ENCODE measurements around the gene RPRD2. TPM values are rescaled to one million over a fixed set of nuclear protein-coding genes. Genes with fewer than 3 reads are reported as not detected.

Gene RPRD2
- total RNA-seq, 1 donor from 2014 or later: 29.6 TPM

GRCh38 chr1:150487763-150488115, 123.8 kb downstream of the RPRD2 start:
- no peak overlapping the region for H3K27ac Mint-ChIP-seq (ENCODE audit: unreplicated experiment)
- peak overlapping the region; percentile 95 for H3K4me3 Mint-ChIP-seq (ENCODE audit: unreplicated experiment)
- H3K27me3 Mint-ChIP-seq (ENCODE audit: unreplicated experiment): no peaks in the 10 kb centered on the region
- no peak for TF ChIP-seq CTCF (IDR thresholded peaks at IDR 0.05; ENCODE audit: unreplicated experiment)
- H3K9me3 Mint-ChIP-seq (ENCODE audit: unreplicated experiment): no peaks in the 10 kb centered on the region
- DNase-seq (ENCODE audit: low spot score): no peak
- H3K36me3 Mint-ChIP-seq (ENCODE audit: low read depth, unreplicated experiment): peaks cover 14% of the 10 kb centered on the region
- peaks cover 11% of the 10 kb centered on the region for H3K4me1 Mint-ChIP-seq (ENCODE audit: unreplicated experiment)

GRCh38 chr1:150493175-150493574, 129.2 kb downstream of the RPRD2 start:
- Mint-ChIP-seq H3K36me3 (ENCODE audit: low read depth, unreplicated experiment) (peaks cover 28% of the 10 kb centered on the region), H3K4me1 (ENCODE audit: unreplicated experiment) (peaks cover 4% of the 10 kb centered on the region), H3K4me3 (ENCODE audit: unreplicated experiment) (no peak overlapping the region), H3K27me3 (ENCODE audit: unreplicated experiment) (no peaks in the 10 kb centered on the region), H3K27ac (ENCODE audit: unreplicated experiment) (no peak overlapping the region), H3K9me3 (ENCODE audit: unreplicated experiment) (no peaks in the 10 kb centered on the region)
- DNase-seq (ENCODE audit: low spot score): no peak
- no peak for TF ChIP-seq CTCF (IDR thresholded peaks at IDR 0.05; ENCODE audit: unreplicated experiment)

DNA sequence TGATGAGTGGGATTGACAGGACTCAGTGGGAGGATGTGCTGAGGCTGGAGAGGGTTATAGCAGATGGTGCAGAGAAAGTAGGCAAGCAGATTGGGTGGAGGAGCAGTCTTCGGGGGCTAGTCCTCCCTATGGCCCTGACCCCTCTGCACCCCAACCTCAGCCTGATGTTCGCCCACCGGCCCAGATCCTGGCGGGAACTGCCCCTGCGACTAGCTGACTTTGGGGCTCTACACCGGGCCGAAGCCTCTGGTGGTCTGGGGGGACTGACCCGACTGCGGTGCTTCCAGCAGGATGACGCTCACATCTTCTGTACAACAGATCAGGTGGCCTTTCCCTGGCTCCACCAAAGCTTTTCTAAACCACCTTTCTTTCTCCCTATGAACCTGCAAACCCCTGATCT, 134.4 kb downstream of the RPRD2 start:
- DNase-seq (ENCODE audit: low spot score): no peak
- Mint-ChIP-seq H3K9me3 (ENCODE audit: unreplicated experiment) (no peaks in the 10 kb centered on the region), H3K4me1 (ENCODE audit: unreplicated experiment) (peaks cover 19% of the 10 kb centered on the region), H3K36me3 (ENCODE audit: low read depth, unreplicated experiment) (peaks cover 31% of the 10 kb centered on the region), H3K27ac (ENCODE audit: unreplicated experiment) (peak overlapping the region; percentile 92), H3K27me3 (ENCODE audit: unreplicated experiment) (peaks cover 5% of the 10 kb centered on the region), H3K4me3 (ENCODE audit: unreplicated experiment) (no peak overlapping the region)
- no peak for TF ChIP-seq CTCF (IDR thresholded peaks at IDR 0.05; ENCODE audit: unreplicated experiment)

- TF ChIP-seq CTCF (IDR thresholded peaks at IDR 0.05; ENCODE audit: unreplicated experiment): no peak
- Mint-ChIP-seq H3K4me3 (ENCODE audit: unreplicated experiment) (peak overlapping the region; percentile 21), H3K4me1 (ENCODE audit: unreplicated experiment) (peaks cover 61% of the 10 kb centered on the region), H3K36me3 (ENCODE audit: low read depth, unreplicated experiment) (peaks cover 28% of the 10 kb centered on the region), H3K27me3 (ENCODE audit: unreplicated experiment) (peaks cover 7% of the 10 kb centered on the region), H3K27ac (ENCODE audit: unreplicated experiment) (no peak overlapping the region), H3K9me3 (ENCODE audit: unreplicated experiment) (no peaks in the 10 kb centered on the region)
- DNase-seq (ENCODE audit: low spot score): no peak
Measured at GRCh38 chr1:150505431-150505830, 141.5 kb downstream of the RPRD2 start.

DNA sequence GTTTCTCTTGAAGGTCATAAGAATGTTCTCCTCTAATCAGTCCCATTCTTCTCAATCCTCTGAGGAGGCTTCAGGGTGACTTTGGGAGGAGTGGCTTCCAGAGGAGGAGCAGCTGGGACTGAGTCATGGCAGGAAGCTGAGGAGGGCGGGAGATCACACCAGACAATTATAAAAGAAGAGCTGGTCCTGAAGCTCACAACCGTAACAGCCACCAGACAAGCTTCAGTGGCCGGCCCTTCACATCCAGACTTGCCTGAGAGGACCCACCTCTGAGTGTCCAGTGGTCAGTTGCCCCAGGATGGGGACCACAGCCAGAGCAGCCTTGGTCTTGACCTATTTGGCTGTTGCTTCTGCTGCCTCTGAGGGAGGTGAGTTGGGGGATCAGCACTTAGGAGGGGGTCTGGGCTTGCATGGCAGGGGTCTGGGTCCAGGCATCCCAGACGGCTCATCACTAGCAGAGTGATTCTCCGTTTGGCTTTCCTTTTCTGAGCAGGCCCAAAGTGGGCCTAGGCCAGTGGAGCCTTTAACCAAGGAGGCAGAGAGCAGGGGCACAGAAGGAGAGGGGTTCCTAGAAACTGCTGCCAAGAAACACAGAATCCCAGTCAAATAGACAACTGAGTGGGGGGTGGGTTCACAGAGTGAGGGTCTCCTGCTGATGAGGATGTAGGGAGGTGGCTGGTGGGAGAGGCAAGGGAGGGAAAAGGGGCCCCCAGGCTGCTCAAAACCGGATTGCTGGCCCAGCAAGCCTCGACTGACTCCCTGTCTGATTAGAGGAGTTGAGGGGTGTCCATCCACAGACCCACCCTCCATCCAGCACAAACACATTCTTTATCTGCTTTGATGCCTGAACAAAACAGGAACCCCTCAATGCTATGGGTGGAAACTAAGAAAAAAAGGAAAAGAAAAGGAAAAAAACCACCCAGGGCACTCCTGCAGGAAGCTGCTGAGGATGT, 144.2 kb downstream of the RPRD2 start, which contains the start of gene ECM1:
Gene ECM1 (plus strand): TSS at position 198 of the 953 bp plus-strand sequence. CDS start 101 bp downstream, at position 299.
- Mint-ChIP-seq H3K36me3 (ENCODE audit: low read depth, unreplicated experiment) (peaks cover 41% of the 10 kb centered on the region), H3K27me3 (ENCODE audit: unreplicated experiment) (peaks cover 14% of the 10 kb centered on the region), H3K4me3 (ENCODE audit: unreplicated experiment) (peak within 1 kb of the TSS; percentile 84), H3K9me3 (ENCODE audit: unreplicated experiment) (no peaks in the 10 kb centered on the region), H3K27ac (ENCODE audit: unreplicated experiment) (peak within 1 kb of the TSS; percentile 94), H3K4me1 (ENCODE audit: unreplicated experiment) (peaks cover 78% of the 10 kb centered on the region)
- no peak for TF ChIP-seq CTCF (IDR thresholded peaks at IDR 0.05; ENCODE audit: unreplicated experiment)
- no peak for DNase-seq (ENCODE audit: low spot score)
